HUES48 (cell line): ENCODE measurements around the gene IRF2.
A peak's percentile ranks its signal among the peaks of the same experiment; 100 is the strongest.

Source experiments
- H3K27ac ChIP-seq: one replicate; pipeline ENCODE4 v1.7.0; 2013; ENCODE audit warnings: low read depth, low read length, inconsistent platforms
- H3K27me3 ChIP-seq: 2 replicates; pipeline ENCODE4 v1.6.1; 2013; ENCODE audit warnings: mild to moderate bottlenecking, low read length; ENCODE audit not compliant: control insufficient read depth, insufficient read depth
- H3K36me3 ChIP-seq: 2 replicates; pipeline ENCODE4 v1.6.1; 2013; ENCODE audit warnings: low read length; ENCODE audit not compliant: control insufficient read depth, insufficient read depth
- H3K4me1 ChIP-seq: 2 replicates; pipeline ENCODE4 v1.6.1; 2013; ENCODE audit warnings: mild to moderate bottlenecking, low read length; ENCODE audit not compliant: control insufficient read depth, insufficient read depth
- H3K4me3 ChIP-seq: 2 replicates; pipeline ENCODE4 v1.5.1; 2013; ENCODE audit warnings: mild to moderate bottlenecking, low read depth, low read length
- H3K9ac ChIP-seq: 2 replicates; pipeline ENCODE4 v1.6.1; 2013; ENCODE audit warnings: mild to moderate bottlenecking, low read depth, low read length, moderate library complexity
- H3K9me3 ChIP-seq: 2 replicates; pipeline ENCODE4 v1.6.1; 2013; ENCODE audit warnings: low read length; ENCODE audit not compliant: control insufficient read depth, insufficient read depth

The IRF2 gene

DNA sequence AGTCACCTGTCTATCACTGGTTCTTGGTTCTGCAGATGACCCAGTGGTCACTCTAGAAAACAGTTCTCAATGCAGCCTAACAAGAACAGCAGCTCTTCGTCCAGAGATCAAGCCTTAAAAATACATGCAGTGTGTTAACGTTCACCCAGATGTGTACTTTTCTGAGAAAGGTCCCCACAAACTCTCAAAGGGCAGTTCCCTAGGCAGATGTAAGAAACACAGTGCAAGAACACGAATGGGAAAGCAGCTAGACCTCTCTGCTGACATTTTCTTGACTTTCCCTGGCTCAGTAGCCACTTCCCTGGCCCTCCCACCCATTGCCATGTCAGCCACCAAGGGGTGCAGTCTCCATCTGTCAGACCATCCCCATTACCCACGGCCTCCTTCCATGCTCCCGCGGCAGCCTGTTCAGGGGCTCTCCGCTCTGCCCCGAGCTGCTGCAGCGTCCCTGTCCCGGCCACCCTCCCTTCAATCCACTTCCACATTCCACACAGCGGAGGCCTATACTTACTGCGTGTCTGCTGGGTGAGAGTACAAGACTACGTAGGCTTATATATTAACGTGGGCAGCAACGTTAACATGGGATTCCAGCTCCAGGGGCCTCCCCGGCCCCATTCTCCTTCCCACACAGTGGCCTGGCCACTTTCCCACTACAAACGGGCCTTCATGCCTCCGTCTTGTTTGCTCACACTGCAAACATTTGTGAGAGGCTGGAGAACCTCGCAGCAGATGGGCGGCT is 34.3 kb downstream of the IRF2 start:
- Histone ChIP-seq H3K4me3 (no peak overlapping the region), H3K9me3 (no peaks in the 10 kb centered on the region)

DNA sequence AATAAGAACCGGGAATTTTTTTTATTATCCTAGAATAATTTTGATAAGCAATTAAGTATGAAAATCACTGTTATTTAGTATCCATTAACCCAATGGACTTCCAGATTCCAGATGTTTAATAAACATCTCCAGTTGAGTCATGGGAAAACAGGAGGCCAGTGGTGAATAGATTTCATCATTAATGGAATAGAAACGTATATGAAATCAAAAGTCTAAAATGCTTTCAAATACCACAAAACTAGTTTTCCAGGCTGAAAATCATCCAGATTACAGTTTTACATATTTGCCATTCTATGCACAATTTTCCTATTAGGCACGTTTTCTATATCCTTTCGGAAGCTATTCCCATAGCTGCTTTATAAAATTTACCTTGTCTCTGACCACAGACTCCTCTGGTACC is 35.0 kb downstream of the IRF2 start:
- Histone ChIP-seq H3K4me3 (no peak overlapping the region), H3K27me3 (no peaks in the 10 kb centered on the region), H3K36me3 (no peaks in the 10 kb centered on the region), H3K9ac (no peak overlapping the region), H3K27ac (no peak overlapping the region), H3K4me1 (peaks cover 33% of the 10 kb centered on the region), H3K9me3 (no peaks in the 10 kb centered on the region)

More for the DNA sequence above, 34.3 kb downstream of the IRF2 start:
- Histone ChIP-seq H3K9ac (no peak overlapping the region), H3K4me1 (peaks cover 35% of the 10 kb centered on the region), H3K27me3 (no peaks in the 10 kb centered on the region), H3K27ac (no peak overlapping the region), H3K36me3 (no peaks in the 10 kb centered on the region)

DNA sequence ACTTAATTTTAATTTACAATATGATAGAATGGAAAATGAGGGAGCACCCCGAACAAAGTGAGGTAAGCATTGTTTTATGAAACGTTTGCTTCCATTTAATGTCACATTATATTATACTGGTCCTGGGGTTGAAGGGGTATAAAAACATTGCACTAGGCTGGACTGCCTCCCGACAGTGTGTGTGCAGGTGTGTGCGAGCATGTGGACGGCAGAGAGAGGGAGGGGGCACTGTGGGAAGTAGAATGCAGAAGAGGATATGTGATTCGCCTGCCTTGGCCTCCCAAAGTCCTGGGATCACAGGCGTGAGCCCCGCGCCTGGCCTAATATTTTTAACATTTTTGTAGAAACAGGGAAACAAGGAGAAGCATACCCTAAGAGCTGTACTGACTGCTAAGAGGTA is 36.0 kb downstream of the IRF2 start:
- H3K36me3 ChIP-seq, result no peaks in the 10 kb centered on the region
- H3K9me3 ChIP-seq, result no peaks in the 10 kb centered on the region
- H3K9ac ChIP-seq, result no peak overlapping the region
- H3K4me1 ChIP-seq, result peaks cover 33% of the 10 kb centered on the region
- peak overlapping the region; percentile 4 for H3K27ac ChIP-seq
- no peaks in the 10 kb centered on the region for H3K27me3 ChIP-seq
- H3K4me3 ChIP-seq, result no peak overlapping the region

DNA sequence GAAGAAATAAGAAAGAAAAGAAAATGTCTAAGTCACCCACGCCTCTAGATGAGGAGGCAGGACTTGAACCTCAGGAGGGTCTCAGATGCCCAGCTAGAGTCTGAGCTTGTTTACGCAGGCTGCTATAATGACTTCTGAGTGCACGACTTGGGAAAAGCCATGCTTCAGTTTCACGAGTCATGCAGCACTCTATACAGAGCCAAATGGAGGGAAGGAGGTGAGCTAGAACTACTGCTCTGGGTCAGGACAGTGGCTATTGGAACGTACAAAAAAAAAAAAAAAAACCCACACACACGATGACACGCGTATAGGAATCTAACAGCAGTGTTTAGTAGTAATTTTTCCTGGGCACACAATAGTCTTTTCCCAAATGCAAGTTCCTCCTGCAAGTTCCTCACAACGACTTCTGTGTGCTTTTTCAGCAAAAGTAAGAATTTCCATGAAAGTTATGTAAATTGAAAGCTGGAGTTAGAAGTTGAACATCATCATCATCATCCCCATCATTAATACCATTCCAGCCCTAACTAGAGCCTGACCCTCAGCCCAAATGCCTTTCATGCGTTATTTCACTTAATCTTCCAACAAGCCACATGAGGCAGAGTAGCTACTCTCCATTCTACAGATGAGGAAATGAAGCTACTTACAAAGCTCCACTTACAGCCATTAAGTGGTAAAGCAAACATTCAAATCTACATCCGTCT is 36.6 kb downstream of the IRF2 start:
- Histone ChIP-seq H3K36me3 (no peaks in the 10 kb centered on the region), H3K9ac (no peak overlapping the region; the same call in 1 of the 2 replicates), H3K27me3 (no peaks in the 10 kb centered on the region), H3K4me3 (no peak overlapping the region), H3K4me1 (peaks cover 33% of the 10 kb centered on the region), H3K9me3 (no peaks in the 10 kb centered on the region), H3K27ac (peak overlapping the region; percentile 4)

DNA sequence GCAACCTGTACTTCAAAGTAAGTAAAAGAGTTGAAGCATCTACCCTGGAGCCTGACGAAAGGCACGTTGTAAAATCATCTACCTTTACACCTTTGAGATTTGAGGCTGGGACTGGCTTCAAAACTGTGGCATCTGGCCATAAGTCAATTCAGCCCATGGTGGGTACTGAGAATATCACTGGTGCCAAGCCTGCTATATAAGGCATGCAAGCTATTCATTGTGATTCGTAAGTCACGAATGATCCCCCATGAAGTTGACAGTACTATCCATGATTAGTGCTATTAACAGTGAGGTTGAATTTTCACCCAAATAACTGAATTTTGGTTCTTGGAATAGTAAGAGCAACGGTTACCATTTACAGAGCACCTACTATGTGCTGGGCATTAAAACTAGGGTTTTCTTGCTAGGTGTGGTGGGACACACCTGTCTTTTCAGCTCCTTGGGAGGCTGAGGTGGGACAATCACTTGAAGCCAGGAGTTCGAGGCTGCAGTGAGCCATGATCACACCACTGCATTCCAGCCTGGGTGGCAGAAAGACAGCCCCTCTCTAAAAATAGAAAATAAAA is 39.8 kb downstream of the IRF2 start:
- H3K36me3 ChIP-seq, result no peaks in the 10 kb centered on the region
- no peaks in the 10 kb centered on the region for H3K27me3 ChIP-seq

DNA sequence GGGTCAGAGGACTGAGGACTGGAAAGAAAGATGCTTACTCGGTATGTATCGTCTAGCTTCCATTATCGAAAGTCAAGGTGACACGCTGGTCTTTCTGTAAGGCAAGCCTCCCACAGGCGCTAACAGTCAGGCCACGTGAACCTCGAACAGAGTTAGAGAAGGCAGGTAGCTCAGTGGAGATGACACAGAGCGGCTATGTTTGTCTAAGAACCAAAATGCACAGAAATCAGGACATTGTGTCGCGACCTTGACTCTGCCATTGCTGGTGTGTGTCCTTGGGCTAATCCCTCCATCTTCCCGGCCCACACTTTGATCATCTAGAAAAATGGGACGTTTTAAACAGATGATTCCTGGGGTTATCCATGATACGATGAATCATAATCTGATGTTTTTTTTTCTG is 40.3 kb downstream of the IRF2 start:
- Histone ChIP-seq H3K27ac (no peak overlapping the region), H3K9me3 (no peaks in the 10 kb centered on the region), H3K9ac (no peak overlapping the region), H3K27me3 (no peaks in the 10 kb centered on the region), H3K36me3 (no peaks in the 10 kb centered on the region), H3K4me3 (no peak overlapping the region), H3K4me1 (peaks cover 26% of the 10 kb centered on the region)

More for the DNA sequence above, 39.8 kb downstream of the IRF2 start:
- Histone ChIP-seq H3K9ac (no peak overlapping the region), H3K4me3 (no peak overlapping the region), H3K4me1 (peaks cover 26% of the 10 kb centered on the region), H3K27ac (no peak overlapping the region), H3K9me3 (no peaks in the 10 kb centered on the region)

DNA sequence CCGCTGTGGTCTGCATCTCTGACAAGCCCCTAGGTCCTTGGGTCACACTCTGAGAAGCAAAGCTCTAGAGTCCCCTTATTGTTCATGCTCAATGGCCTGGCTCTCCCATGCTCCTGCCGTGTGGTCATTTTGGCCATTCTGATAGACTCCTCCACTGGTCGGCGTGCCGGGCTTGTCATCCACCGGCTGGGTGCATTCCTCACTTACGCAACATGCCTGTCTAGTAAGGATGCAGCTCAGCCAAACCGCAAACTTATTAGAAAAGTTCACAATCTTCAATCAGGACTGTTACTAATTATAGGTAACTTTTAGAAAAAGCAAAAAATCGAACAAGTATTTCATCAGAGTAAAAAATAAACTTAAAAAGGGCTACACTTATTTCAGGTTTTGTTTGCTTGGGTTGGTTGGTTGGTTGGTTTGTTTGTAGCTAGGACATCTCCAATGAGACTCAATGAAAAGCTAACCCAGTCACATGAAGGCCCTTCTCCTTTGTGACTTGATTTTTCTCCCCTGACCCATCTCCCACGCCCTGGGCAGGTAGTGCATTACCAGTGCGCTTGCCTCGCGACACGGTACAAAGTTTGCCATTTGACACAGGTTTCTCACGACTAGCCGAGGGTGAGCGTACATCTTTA is 41.0 kb downstream of the IRF2 start:
- Histone ChIP-seq H3K4me1 (peaks cover 19% of the 10 kb centered on the region), H3K27ac (no peak overlapping the region), H3K4me3 (no peak overlapping the region), H3K27me3 (no peaks in the 10 kb centered on the region), H3K36me3 (peaks cover under 1% of the 10 kb centered on the region; the same call in 1 of the 2 replicates), H3K9me3 (no peaks in the 10 kb centered on the region), H3K9ac (no peak overlapping the region)

DNA sequence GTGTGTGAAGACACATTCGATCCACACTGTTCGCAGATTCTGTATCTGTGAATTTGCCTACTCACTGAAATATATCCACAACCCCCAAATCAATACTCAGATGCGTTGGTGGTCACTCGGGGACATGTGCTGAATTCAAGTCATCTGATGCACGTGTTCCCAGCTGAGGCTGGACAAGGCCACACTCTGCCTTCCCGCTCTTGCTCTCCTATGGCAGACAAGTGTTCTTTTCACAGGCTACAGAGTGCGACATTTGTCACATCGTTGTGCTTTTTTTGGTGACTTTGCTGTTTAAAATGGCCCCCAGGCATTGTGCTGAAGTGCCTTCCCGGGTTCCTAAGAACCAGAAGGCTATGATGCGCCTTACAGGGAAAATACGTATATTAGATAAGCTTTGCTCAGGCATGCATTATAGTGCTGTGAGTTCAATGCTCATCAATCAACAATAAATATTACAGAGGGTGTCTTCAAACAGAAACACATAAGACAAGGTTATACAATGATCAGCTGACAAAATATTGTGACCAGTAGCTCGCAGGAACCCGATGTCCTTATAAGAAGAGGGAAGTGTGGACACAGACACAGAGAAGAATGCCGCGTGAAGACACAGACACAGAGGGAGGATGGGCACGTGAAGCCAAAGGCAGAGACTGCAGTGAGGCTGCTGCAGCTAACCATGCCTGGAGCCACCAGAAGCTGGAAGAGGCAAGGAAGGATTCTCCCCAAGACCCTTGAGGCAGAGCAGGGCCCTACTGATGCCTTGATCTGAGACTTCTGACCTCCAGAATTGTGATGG is 42.0 kb downstream of the IRF2 start:
- no peak overlapping the region for H3K27ac ChIP-seq
- H3K36me3 ChIP-seq, result peaks cover 4% of the 10 kb centered on the region; the same call in 1 of the 2 replicates
- H3K9ac ChIP-seq, result no peak overlapping the region
- H3K4me3 ChIP-seq, result no peak overlapping the region
- H3K9me3 ChIP-seq, result no peaks in the 10 kb centered on the region
- peaks cover 9% of the 10 kb centered on the region; the same call in 1 of the 2 replicates for H3K4me1 ChIP-seq
- no peaks in the 10 kb centered on the region for H3K27me3 ChIP-seq

DNA sequence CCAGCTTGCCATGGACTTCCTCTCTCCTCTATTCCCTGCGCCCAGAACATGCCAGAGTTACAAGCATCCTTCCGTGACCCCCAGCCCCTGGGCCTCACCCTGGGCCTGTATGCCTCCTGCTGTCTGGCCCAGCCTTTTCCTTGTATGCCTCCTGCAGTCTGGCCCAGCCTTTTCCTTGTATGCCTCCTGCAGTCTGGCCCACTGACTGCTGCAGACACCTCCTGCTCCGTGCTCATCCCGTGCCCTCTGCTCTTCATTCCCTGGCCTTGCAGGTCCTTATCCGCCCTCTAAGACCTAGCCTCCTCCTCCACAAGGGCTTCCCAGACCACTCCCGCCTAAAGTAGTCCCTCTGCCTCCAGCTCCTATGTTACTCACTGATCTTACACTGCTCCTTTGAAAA is 44.2 kb downstream of the IRF2 start:
- no peak overlapping the region for H3K27ac ChIP-seq
- no peak overlapping the region for H3K9ac ChIP-seq
- H3K9me3 ChIP-seq, result no peaks in the 10 kb centered on the region
- H3K4me1 ChIP-seq, result peaks cover 9% of the 10 kb centered on the region; the same call in 1 of the 2 replicates
- H3K27me3 ChIP-seq, result no peaks in the 10 kb centered on the region
- H3K4me3 ChIP-seq, result no peak overlapping the region
- peaks cover 20% of the 10 kb centered on the region for H3K36me3 ChIP-seq

DNA sequence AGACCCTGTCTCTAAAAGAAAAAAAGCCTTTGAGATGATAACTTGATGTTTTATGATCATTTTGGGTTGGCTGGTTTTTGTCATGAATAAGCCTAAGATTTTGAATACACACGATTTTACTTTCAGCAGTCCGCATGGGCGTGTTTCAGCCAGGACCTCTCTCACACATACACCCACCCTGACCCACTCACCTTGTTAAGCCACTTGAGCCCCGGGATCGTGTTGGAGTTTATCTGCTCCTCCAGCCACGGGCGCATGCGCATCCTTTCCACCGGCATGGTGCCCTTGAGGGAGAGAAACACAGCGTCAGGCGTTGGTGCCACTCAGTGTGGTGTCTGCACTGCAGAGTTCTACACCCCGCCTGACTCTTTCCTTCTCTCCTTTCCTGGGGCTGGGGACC is 45.6 kb downstream of the IRF2 start:
- H3K27me3 ChIP-seq, result no peaks in the 10 kb centered on the region
- H3K27ac ChIP-seq, result no peak overlapping the region
- H3K9ac ChIP-seq, result no peak overlapping the region
- no peaks in the 10 kb centered on the region for H3K9me3 ChIP-seq
- peaks cover 9% of the 10 kb centered on the region; the same call in 1 of the 2 replicates for H3K4me1 ChIP-seq
- peaks cover 33% of the 10 kb centered on the region for H3K36me3 ChIP-seq
- H3K4me3 ChIP-seq, result no peak overlapping the region
